Measurements from ENCODE around the gene RPS26.
A peak's percentile ranks its signal among the peaks of the same experiment; 100 is the strongest.

RPS26 gene

GRCh38 chr12:56007564-56008559 is 33.9 kb upstream of the RPS26 start:
- Histone ChIP-seq H3K27me3 (ENCODE audit: insufficient read depth, low read length) (no peaks in the 10 kb centered on the region), H2AFZ (ENCODE audit: low read depth, low read length) (peak overlapping the region; percentile 58), H3K9me3 (ENCODE audit: low read length) (no peaks in the 10 kb centered on the region), H3K36me3 (ENCODE audit: insufficient read depth, low read length) (peaks cover 14% of the 10 kb centered on the region), H3K4me1 (ENCODE audit: insufficient read depth, low read length) (peaks cover 11% of the 10 kb centered on the region), H3K4me3 (ENCODE audit: low read length) (peak overlapping the region; percentile 91)

GRCh38 chr12:56010111-56010570 is 31.6 kb upstream of the RPS26 start:
- H3K27me3 ChIP-seq (ENCODE audit: insufficient read depth, low read length): no peaks in the 10 kb centered on the region
- peaks cover 11% of the 10 kb centered on the region for H3K4me1 ChIP-seq (ENCODE audit: insufficient read depth, low read length)
- peaks cover 3% of the 10 kb centered on the region for H3K36me3 ChIP-seq (ENCODE audit: insufficient read depth, low read length)
- H3K4me3 ChIP-seq (ENCODE audit: low read length): no peak overlapping the region
- H3K9me3 ChIP-seq (ENCODE audit: low read length): no peaks in the 10 kb centered on the region
- no peak overlapping the region for H2AFZ ChIP-seq (ENCODE audit: low read depth, low read length)

- no peak overlapping the region for H3K4me3 ChIP-seq (ENCODE audit: low read length)
- no peaks in the 10 kb centered on the region for H3K9me3 ChIP-seq (ENCODE audit: low read length)
- peaks cover 3% of the 10 kb centered on the region for H3K36me3 ChIP-seq (ENCODE audit: insufficient read depth, low read length)
- peaks cover 11% of the 10 kb centered on the region for H3K4me1 ChIP-seq (ENCODE audit: insufficient read depth, low read length)
- no peak overlapping the region for H2AFZ ChIP-seq (ENCODE audit: low read depth, low read length)
- no peaks in the 10 kb centered on the region for H3K27me3 ChIP-seq (ENCODE audit: insufficient read depth, low read length)
These were observed 30.1 kb upstream of the RPS26 start for GRCh38 chr12:56011509-56012090.

GRCh38 chr12:56013482-56013881 is 28.2 kb upstream of the RPS26 start:
- Histone ChIP-seq H3K4me1 (ENCODE audit: insufficient read depth, low read length) (peaks cover 3% of the 10 kb centered on the region), H3K9me3 (ENCODE audit: low read length) (no peaks in the 10 kb centered on the region), H3K27me3 (ENCODE audit: insufficient read depth, low read length) (no peaks in the 10 kb centered on the region), H3K36me3 (ENCODE audit: insufficient read depth, low read length) (peaks cover 7% of the 10 kb centered on the region), H3K4me3 (ENCODE audit: low read length) (no peak overlapping the region), H2AFZ (ENCODE audit: low read depth, low read length) (no peak overlapping the region)

GRCh38 chr12:56014205-56014604 is 27.5 kb upstream of the RPS26 start:
- Histone ChIP-seq H2AFZ (ENCODE audit: low read depth, low read length) (no peak overlapping the region), H3K4me1 (ENCODE audit: insufficient read depth, low read length) (peaks cover 4% of the 10 kb centered on the region)

GRCh38 chr12:56017181-56017580 is 24.5 kb upstream of the RPS26 start:
- no peaks in the 10 kb centered on the region for H3K9me3 ChIP-seq (ENCODE audit: low read length)
- H3K36me3 ChIP-seq (ENCODE audit: insufficient read depth, low read length): peaks cover 4% of the 10 kb centered on the region
- no peak overlapping the region for H3K4me3 ChIP-seq (ENCODE audit: low read length)
- H3K27me3 ChIP-seq (ENCODE audit: insufficient read depth, low read length): no peaks in the 10 kb centered on the region
- H2AFZ ChIP-seq (ENCODE audit: low read depth, low read length): no peak overlapping the region
- peaks cover 17% of the 10 kb centered on the region for H3K4me1 ChIP-seq (ENCODE audit: insufficient read depth, low read length)

More at GRCh38 chr12:56014205-56014604, 27.5 kb upstream of the RPS26 start:
- H3K27me3 ChIP-seq (ENCODE audit: insufficient read depth, low read length): no peaks in the 10 kb centered on the region
- H3K36me3 ChIP-seq (ENCODE audit: insufficient read depth, low read length): peaks cover 7% of the 10 kb centered on the region
- H3K4me3 ChIP-seq (ENCODE audit: low read length): no peak overlapping the region
- H3K9me3 ChIP-seq (ENCODE audit: low read length): no peaks in the 10 kb centered on the region

- Histone ChIP-seq H3K4me1 (ENCODE audit: insufficient read depth, low read length) (peaks cover 27% of the 10 kb centered on the region), H3K9me3 (ENCODE audit: low read length) (no peaks in the 10 kb centered on the region), H2AFZ (ENCODE audit: low read depth, low read length) (no peak overlapping the region), H3K4me3 (ENCODE audit: low read length) (no peak overlapping the region), H3K27me3 (ENCODE audit: insufficient read depth, low read length) (no peaks in the 10 kb centered on the region), H3K36me3 (ENCODE audit: insufficient read depth, low read length) (peaks cover 4% of the 10 kb centered on the region)
These were observed 23.4 kb upstream of the RPS26 start for GRCh38 chr12:56018356-56018755.

GRCh38 chr12:56020423-56021184 is 21.1 kb upstream of the RPS26 start, which contains the start of gene IKZF4:
TSS of gene IKZF4 (plus strand) at chr12:56021043. CDS start at chr12:56021494, 451 bp downstream.
- H3K36me3 ChIP-seq (ENCODE audit: insufficient read depth, low read length): peaks cover 23% of the 10 kb centered on the region
- H3K4me3 ChIP-seq (ENCODE audit: low read length): peak within 1 kb of the TSS; percentile 75
- H3K4me1 ChIP-seq (ENCODE audit: insufficient read depth, low read length): peaks cover 32% of the 10 kb centered on the region
- H3K27me3 ChIP-seq (ENCODE audit: insufficient read depth, low read length): no peaks in the 10 kb centered on the region
- no peaks in the 10 kb centered on the region for H3K9me3 ChIP-seq (ENCODE audit: low read length)
- no peak within 1 kb of the TSS for H2AFZ ChIP-seq (ENCODE audit: low read depth, low read length)

GRCh38 chr12:56021889-56022497 is 19.7 kb upstream of the RPS26 start:
- H3K27me3 ChIP-seq (ENCODE audit: insufficient read depth, low read length): no peaks in the 10 kb centered on the region
- no peaks in the 10 kb centered on the region for H3K9me3 ChIP-seq (ENCODE audit: low read length)
- peaks cover 32% of the 10 kb centered on the region for H3K4me1 ChIP-seq (ENCODE audit: insufficient read depth, low read length)
- no peak overlapping the region for H2AFZ ChIP-seq (ENCODE audit: low read depth, low read length)
- H3K36me3 ChIP-seq (ENCODE audit: insufficient read depth, low read length): peaks cover 35% of the 10 kb centered on the region
- H3K4me3 ChIP-seq (ENCODE audit: low read length): peak overlapping the region; percentile 75

- H2AFZ ChIP-seq (ENCODE audit: low read depth, low read length): no peak overlapping the region
- no peaks in the 10 kb centered on the region for H3K9me3 ChIP-seq (ENCODE audit: low read length)
- H3K4me3 ChIP-seq (ENCODE audit: low read length): no peak overlapping the region
- H3K27me3 ChIP-seq (ENCODE audit: insufficient read depth, low read length): no peaks in the 10 kb centered on the region
- peaks cover 2% of the 10 kb centered on the region for H3K4me1 ChIP-seq (ENCODE audit: insufficient read depth, low read length)
- H3K36me3 ChIP-seq (ENCODE audit: insufficient read depth, low read length): peaks cover 85% of the 10 kb centered on the region
These were observed 13.1 kb upstream of the RPS26 start for GRCh38 chr12:56028511-56029165.

GRCh38 chr12:56029166-56029519 is 12.6 kb upstream of the RPS26 start:
- H3K36me3 ChIP-seq (ENCODE audit: insufficient read depth, low read length): peaks cover 84% of the 10 kb centered on the region
- no peak overlapping the region for H2AFZ ChIP-seq (ENCODE audit: low read depth, low read length)
- no peak overlapping the region for H3K4me3 ChIP-seq (ENCODE audit: low read length)
- no peaks in the 10 kb centered on the region for H3K9me3 ChIP-seq (ENCODE audit: low read length)
- H3K27me3 ChIP-seq (ENCODE audit: insufficient read depth, low read length): no peaks in the 10 kb centered on the region
- H3K4me1 ChIP-seq (ENCODE audit: insufficient read depth, low read length): no peaks in the 10 kb centered on the region

- H2AFZ ChIP-seq (ENCODE audit: low read depth, low read length): no peak overlapping the region
- H3K36me3 ChIP-seq (ENCODE audit: insufficient read depth, low read length): peaks cover 84% of the 10 kb centered on the region
- H3K4me1 ChIP-seq (ENCODE audit: insufficient read depth, low read length): no peaks in the 10 kb centered on the region
- H3K27me3 ChIP-seq (ENCODE audit: insufficient read depth, low read length): no peaks in the 10 kb centered on the region
- no peaks in the 10 kb centered on the region for H3K9me3 ChIP-seq (ENCODE audit: low read length)
- no peak overlapping the region for H3K4me3 ChIP-seq (ENCODE audit: low read length)
These were observed 11.9 kb upstream of the RPS26 start for GRCh38 chr12:56029666-56030293.
